ENCODE results near the gene PTPRJ.
"Not testable (repeated sequence)": the region's sequence is repeated elsewhere in the genome, so short reads cannot be mapped to it uniquely, and the experiment has no call there.

PTPRJ gene

DNA sequence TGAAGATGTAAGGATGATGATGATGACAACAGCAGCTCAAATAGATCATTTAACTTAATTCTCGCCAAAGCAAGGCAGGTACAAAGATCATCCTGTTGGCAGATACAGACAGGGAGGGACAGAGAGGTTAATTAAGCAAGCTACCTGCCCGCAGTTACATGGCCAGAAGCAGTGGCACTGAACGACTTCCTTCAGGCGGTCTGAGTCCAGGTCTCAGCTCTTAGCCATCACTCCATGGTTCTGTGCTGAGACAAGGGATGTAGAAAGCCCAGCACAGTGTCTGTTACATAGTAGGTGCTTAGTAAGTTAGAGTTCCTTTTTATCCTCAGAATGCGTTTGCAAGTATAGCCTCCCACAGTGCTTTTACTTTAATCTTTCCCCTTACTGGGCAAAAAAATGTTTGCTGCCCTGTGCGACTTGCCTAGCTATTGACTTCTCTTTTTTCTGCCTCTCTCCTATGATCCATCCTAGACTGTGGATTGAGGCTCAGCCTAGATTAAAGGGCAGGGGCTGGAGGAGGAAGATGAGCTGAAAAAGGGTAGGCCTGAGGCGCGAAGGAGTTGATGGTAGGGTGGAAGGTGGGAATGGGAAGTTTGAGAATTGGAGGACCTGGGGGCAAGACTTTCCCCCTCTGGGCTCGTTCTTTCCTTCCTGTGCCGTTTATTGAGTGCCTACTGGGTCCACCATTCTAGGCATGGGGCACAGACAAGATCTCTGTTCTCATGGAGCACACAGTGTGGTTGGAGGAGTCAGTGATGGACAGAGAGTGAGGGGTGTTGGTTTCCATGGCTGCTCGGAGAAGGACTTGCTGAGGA is 128.1 kb downstream of the PTPRJ start:
- DNase-seq (ENCODE audit: low read depth in 2 of 2, low spot score in 1 of 2) = no peak

DNA sequence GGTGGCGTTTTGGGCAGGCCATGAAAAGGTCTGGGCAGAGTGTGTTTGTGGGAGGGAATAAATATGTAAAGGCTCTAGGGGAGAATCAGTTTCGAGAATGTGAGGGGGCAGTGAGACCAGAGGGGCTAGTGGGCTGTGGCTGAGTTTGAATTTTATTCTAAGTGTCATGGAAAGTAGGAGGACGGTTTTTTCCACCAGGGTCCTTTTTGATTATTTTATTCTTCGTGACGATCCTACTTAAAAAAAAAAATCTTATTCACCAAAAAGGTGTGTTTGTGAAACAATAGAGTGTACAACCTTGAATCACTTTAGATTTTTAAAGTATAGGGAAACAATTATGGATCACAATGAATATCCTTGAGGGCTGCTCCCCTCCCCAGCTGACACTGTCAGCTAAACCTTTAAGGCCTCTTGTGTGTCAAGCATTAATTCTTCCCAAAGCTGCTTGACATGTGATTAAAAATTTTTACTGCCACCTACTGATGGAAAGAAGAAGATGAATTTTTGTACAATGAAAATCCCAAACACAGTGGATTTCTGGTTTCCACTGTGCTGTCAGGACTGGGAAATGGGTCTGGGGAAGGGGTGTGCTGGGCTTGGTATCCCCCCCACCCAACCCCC is 128.8 kb downstream of the PTPRJ start:
- no peak for DNase-seq (ENCODE audit: low read depth in 2 of 2, low spot score in 1 of 2)

DNA sequence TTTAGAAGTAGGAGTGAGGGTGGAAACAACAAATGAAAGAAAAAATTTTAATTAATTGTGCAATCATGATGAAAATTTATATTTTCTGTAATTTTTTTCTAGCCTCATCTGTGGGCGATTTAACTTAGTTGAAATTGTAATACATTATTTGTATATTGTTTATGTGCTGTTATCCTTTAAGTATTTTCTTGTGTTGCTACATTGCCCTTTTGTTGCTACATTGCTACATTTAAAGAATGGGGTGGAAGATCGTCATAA is 130.1 kb downstream of the PTPRJ start:
- no peak for DNase-seq (ENCODE audit: low read depth in 2 of 2, low spot score in 1 of 2)

DNA sequence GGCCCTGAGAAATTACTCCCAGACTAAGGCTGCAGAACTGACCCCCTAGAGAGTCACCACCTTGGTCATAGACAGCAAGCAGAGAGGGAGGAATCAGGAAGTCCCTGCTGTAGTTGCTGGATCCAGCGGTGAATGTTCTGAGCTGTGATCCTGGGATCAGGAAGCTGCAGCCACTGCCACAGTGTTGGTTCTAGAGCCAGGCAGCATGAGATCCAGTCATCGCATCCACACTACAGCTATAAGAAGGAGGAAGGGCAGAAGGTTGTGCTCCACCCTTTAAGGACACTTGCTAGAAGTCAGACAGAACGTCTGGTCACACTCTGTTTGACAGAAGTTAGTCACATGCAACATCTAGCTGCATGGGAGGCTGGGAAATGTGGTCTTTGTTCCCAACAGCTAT is 131.5 kb downstream of the PTPRJ start:
- no peak for DNase-seq (ENCODE audit: low read depth in 2 of 2, low spot score in 1 of 2)

DNA sequence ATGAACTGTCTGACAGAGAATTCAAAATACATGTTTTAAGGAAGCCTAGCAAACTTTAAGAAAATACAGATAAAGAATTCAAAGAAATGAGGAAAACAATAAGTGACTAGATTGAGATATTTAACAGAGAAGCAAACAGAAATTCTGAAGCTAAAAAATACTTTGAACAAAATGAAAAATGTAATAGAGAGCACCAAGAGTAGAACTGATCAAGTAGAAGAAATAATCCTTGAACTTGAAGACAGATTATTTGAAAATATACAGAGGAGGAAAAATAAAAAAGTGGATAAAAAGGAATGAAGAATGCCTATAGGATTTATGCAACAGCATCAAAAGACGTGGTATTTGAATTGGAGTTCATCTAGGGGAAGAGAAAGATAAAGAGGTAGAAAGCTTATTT is 134.4 kb downstream of the PTPRJ start:
- DNase-seq (ENCODE audit: low read depth in 2 of 2, low spot score in 1 of 2) = no peak

DNA sequence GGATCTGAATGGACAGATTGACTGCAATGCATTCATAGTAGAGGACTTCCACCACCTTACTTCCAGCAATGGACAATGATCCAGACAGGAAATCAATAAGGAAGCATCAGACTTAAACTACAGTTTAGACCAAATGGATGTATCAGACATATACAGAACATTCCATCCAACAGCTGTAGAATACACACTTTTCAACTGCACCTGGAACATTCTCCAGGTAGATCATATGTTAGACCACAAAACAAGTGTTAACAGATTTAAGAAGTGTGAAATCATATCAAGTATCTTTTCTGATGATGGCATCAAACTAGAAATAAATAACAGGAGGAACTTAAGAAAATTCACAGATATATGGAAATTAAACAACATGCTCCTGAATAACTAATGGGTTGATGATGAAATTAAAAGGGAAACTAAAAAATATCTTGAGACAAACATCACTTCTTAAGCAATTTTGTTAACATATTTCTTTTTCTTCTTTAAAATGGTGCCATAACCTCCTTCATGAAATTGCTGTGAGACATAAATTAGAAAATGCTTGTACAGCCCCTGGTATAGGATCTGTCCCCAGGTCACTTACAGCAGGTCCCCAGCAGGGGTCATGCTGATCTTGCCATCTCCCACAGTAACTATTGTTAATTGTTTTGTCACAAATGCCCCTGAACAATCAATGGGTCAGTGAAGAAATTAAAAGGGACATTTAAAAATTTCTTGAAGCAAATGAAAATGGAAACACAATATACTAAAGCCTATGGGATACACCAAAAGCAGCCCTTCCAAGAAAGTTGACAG is 136.3 kb downstream of the PTPRJ start:
- no peak for DNase-seq (ENCODE audit: low read depth in 2 of 2, low spot score in 1 of 2)

DNA sequence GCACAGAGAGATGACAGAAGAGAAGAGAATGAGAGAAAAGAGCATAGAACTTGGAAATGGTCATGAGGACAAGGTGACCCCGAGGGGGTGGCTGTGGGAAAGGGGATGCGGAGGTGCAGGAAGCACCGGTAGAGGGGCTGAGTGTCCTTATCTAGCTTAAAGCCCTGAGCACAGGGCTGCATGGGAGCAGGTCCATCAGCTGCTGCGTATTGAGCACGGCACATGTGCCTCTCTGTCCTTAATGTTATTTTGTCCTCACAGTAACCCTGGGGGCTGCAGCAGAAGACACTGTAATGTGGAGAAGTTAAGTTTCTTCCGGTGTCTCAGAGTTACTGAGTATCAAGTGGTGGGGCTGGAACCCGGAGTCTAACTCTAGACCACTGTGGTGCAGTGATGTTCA is 141.9 kb downstream of the PTPRJ start:
- DNase-seq (ENCODE audit: low read depth in 2 of 2, low spot score in 1 of 2) = no peak

DNA sequence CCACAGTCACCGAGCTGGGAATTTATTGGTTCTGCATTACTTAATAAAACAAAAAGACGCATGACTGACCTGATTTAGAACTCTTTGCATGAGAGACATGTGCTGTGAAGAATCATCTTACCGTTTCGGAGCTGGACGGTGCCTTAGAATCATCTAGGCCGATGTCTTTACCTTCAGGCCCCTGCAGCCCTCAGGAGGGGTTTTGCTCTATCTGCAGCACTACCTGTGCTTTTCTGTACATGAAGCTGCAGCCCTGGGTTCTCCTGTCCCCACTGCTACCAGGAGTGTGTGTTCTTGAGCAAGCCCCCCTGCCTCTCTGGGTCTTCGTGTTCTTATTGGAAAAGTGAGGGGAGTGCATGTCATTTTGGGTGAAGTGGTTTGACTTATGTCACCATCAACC is 142.3 kb downstream of the PTPRJ start:
- no peak for DNase-seq (ENCODE audit: low read depth in 2 of 2, low spot score in 1 of 2)

DNA sequence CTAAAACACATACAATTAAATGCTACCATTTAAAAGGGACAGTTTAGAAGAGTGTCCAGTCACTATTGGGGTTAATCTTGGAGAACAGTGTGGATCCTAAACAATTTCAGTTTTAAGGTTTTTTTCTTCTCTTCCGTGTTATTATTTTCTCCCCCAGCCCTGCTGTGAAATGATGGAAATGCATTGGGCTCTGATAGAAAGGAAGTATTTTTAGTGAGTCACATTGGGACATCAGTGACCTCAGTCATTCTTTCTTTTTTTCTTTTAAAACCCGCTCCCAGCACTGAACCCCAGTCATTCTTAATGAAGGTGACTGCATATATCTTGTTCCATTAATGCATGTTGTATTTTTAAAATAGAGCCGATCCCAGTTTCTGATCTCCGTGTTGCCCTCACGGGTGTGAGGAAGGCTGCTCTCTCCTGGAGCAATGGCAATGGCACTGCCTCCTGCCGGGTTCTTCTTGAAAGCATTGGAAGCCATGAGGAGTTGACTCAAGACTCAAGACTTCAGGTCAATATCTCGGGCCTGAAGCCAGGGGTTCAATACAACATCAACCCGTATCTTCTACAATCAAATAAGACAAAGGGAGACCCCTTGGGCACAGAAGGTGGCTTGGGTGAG is 143.0 kb downstream of the PTPRJ start:
- DNase-seq (ENCODE audit: low read depth in 2 of 2, low spot score in 1 of 2) = no peak

DNA sequence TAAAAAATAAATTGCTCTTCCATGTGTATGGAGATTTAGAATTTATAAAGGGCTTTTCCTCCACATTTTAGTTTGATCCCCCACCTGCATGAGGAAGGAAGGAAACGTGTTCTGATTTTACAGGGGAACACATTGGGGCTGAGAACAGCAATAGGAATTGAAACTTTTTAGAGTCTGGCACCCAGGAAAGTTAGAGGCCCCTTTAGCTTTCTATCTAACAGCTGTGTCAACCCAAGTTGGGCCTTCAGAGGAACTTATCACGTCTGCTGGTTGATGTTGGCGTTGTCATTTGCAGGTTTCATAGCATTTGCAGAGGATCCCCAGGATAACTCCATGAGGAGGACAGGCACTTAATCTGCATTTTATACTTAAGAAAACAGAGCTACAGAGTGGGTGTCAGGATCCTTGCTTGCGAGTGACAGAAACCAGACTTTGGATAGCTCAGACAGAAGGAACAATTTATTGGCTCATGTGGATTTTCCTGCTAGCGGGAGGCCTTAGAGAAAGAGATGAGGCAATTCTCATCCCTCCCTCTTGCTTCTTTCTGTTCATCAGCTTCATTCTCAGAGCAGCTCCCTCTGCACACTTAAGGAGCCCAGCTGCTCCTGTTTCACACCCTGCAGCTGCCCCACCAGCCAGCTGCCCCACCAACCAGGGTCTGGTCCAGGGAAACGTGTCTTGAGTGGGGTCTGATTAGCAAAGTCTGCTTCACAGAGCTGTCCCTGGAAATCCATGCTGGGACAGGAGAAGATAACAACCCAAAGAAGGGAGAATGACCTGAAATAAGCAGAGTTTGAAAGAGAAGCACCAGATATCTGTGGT is 143.8 kb downstream of the PTPRJ start:
- no peak for DNase-seq (ENCODE audit: low read depth in 2 of 2, low spot score in 1 of 2)

DNA sequence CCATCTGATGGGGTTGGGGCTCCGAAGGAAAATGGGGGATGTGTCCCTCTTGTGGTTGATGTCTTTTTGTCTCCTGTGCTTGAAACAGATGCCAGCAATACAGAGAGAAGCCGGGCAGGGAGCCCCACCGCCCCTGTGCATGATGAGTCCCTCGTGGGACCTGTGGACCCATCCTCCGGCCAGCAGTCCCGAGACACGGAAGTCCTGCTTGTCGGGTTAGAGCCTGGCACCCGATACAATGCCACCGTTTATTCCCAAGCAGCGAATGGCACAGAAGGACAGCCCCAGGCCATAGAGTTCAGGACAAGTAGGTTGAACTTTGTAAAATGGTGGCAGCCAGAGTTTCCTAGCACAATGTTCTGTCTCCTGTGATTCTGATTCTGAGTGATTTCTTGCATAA is 144.5 kb downstream of the PTPRJ start:
- no peak for DNase-seq (ENCODE audit: low read depth in 2 of 2, low spot score in 1 of 2)

DNA sequence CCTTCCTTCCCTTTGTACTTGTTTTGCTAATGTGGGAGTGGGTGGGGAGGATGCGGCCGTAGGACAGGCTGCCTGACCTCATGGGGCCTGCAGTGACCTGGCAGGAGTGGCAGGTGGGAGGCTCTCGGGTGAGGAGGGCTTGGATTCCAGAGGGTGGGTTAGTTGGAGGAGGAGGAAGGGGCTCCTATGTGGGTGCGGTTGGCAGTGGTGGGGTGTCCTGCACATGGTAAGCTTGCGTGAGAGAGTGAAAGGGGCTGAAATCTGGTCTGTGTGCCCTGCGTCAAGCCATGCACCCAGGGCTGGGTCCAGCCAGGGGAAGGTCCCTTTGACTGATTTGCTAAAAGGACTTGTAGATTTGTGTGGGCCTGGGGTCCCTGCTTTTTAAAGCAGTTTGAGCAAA is 145.5 kb downstream of the PTPRJ start:
- DNase-seq (ENCODE audit: low read depth in 2 of 2, low spot score in 1 of 2) = no peak

DNA sequence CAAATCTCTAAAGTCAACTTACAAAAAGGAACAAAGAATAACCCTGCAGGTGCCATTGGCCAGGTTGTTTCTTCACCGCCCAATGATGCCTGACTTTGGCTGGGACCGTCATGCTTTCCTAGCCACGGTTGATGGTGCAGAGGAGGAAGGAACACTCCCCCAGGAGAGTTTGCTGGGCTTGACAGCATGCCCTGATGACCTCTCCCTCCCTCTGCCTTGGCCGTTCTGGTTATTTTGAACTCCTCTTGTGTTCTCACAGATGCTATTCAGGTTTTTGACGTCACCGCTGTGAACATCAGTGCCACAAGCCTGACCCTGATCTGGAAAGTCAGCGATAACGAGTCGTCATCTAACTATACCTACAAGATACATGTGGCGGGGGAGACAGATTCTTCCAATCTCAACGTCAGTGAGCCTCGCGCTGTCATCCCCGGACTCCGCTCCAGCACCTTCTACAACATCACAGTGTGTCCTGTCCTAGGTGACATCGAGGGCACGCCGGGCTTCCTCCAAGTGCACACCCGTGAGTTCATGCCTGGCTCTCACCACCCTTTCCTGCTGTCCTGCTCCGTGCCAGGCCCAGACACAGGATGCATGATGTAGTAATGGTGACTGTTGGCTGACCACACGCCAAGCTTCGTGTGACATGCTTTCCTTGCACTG is 147.3 kb downstream of the PTPRJ start:
- DNase-seq (ENCODE audit: low read depth in 2 of 2, low spot score in 1 of 2) = no peak

DNA sequence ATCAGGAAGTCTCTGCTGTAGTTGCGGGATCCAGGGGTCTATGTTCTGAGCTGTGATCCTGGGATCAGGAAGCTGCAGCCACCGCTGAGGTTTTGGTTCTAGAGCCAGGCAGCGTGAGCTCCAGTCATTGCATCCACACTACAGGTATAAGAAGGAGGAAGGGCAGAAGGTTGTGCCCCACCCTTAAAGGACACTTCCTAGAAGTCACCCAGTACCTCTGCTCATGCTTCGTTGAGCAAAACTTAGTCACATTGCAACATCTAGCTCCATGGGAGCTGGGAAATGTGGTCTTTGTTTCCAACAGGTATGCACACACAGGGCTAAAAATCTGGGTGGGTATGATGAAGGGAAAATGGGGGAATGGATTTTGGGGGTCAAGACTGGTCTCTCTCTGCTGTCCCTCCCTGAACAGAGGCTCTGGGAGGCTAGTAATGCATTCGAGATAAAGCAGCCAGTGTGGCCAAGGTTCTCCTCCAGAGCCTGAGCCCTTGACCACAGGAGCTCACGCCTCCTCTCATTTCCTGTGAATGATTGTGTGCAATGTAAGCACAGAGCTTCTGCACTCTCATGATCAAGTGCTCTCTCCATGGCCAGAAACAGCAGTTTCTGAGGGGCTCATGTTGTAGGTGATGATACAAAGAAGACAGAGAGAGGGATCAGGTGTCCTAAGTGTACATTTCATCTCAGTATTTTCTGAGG is 149.5 kb downstream of the PTPRJ start:
- DNase-seq (ENCODE audit: low read depth in 2 of 2, low spot score in 1 of 2) = no peak

DNA sequence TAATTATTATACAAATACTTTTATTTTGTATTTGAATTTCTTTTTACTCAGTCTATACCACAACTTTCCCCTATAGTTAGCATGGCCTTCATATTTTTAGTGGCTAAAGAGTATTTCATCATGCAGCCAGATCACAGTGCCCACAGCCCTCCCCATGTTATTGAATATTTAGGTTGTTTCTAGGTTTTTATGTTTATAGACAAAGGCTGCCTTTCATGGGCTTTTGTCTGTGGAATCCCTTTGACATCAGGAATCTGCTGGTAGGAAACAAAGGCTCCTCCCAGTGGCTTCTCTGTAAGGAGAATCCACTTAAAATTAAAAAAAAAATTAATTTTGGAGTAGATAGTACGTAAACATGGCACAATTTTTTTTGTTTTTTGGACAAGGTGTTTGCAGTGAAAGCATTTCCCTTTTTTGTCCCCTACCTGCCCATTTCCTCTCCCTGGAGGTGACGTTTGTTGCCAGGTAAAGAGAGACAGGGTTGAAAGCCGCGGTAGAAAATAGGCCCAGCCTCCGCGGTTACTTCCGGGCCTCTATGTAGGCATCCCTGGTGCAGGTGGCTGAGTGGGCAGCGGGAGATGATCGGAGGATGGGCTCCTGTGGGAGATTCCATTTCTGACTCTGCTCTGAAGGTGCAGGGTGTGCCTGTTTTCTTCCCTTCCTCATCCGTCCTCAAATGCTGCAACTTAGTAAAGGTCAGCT is 154.0 kb downstream of the PTPRJ start:
- no peak for DNase-seq (ENCODE audit: low read depth in 2 of 2, low spot score in 1 of 2)

DNA sequence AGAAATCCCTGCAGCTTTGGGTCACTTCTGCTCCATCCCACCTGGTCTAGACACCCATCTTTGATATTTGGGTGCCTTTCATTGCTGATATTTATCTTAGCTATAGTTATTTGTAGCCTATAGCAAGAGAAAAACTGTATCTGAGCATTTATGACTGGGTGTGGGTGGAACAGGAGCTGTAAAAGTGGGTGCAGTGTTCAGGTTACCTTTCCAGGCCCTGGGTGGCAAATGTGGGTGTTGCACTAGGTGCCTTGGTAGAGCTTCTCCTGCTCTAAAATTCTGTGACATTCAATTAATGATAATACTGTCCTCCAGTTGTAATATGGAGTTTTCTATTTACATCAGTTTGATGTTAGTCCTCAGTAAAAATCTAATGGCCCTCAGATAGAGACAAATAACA is 157.9 kb downstream of the PTPRJ start:
- no peak for DNase-seq (ENCODE audit: low read depth in 2 of 2, low spot score in 1 of 2)

DNA sequence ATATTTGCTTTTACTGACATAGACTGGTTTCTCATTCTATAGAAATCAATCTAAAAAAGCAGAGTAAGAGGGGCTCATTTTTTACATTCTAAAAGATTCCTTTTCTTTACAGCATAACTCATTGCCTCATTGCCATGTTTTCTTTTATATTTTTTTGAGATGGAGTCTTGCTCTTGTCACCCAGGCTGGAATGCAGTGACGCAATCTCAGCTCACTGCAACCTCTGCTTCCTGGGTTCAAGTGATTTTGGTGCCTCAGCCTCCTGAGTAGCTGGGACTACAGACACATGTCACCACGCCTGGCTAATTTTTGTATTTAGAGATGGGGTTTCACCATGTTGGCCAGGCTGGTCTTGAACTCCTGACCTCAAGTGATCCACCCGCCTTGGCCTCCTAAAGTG is 159.5 kb downstream of the PTPRJ start:
- DNase-seq (ENCODE audit: low read depth in 2 of 2, low spot score in 1 of 2) = not testable (repeated sequence)

DNA sequence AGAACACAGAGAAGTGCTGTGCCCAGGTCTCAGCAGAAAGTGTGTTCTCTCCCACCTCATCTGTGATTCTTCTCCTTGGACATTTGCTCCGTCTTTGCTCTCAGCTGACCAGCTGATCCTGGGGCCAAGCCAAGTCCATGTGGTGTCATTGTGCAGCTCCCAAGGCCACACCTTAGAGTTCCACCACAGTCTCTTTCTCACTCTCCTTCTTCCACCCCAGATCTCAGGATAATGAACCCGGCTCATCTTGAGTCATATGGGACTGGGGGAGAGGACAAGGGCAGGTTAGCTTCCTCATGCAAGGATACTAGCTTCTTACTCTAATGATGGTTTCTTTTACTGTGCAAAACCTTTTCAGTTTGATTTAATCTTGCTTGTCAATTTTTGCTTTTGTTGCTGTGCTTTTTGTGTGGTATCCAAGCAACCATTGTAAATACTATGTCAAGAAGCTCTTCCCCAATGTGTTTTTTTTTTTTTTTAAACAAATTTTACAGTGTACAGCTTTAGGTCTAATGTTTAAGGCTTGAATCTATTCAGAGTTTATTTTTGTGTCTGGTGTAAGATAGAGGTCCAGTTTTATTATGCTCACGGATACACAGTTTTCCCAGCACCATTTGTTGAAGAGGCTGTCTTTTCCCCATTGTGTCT is 161.2 kb downstream of the PTPRJ start:
- DNase-seq (ENCODE audit: low read depth in 2 of 2, low spot score in 1 of 2) = no peak

DNA sequence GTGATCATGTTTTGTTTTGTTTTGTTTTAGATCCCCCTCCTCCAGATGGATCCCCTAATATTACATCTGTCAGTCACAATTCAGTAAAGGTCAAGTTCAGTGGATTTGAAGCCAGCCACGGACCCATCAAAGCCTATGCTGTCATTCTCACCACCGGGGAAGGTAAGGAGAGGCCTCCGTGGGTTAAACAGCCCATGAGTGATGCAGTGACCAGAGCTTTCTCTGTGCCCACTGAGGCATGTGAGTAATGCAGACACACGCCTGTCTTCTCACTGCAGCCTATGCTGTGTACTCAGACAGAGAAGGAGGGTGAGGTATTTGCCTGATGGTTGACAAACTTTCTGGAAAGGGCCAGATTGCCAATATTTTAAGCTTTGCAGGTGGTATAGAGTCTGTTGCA is 162.5 kb downstream of the PTPRJ start:
- DNase-seq (ENCODE audit: low read depth in 2 of 2, low spot score in 1 of 2) = no peak
